Ovary (tissue), 3 donors: Measurements from ENCODE around the gene INPP5A.

Source experiments
- CTCF ChIP-seq, 3 donors: fragments of 450-650 bp in 2 of 3; fragments of 200-600 bp in 1 of 3; IDR thresholded peaks; one replicate each; pipeline versions ENCODE4 v1.5.1 to v1.8.0; 2016 to 2022; ENCODE audit warnings: antibody characterized with exemption in 3 of 3, mild to moderate bottlenecking in 1 of 3
- POLR2A ChIP-seq: fragments of 450-650 bp; IDR thresholded peaks from one replicate; pipeline ENCODE4 v1.6.1; 2017; ENCODE audit warnings: antibody characterized with exemption, mild to moderate bottlenecking, moderate library complexity
- donor health status: DM: no; HTN: no; CAD: no.

GRCh38 chr10:132792796-132793195 is 255.2 kb downstream of the INPP5A start:
- no peak for TF ChIP-seq CTCF (IDR thresholded peaks at IDR 0.05)
- no peak for TF ChIP-seq POLR2A
